Esophagus mucosa (tissue), 1 donor: ENCODE results near the gene SERHL2. TPM values are rescaled to one million over a fixed set of nuclear protein-coding genes. Genes with fewer than 3 reads are reported as not detected.
"Not testable (repeated sequence)": the region's sequence is repeated elsewhere in the genome, so short reads cannot be mapped to it uniquely, and the experiment has no call there.

Source experiments
- ATAC-seq: fragments of 200-7000 bp; cut with Tn5 transposase; one replicate; pipeline ENCODE4 v1.9.1; 2020
- total RNA-seq: library from RNA; stranded (reverse); gene quantifications from one replicate; pipeline ENCODE4 v1.2.4, GENCODE V29; 2023
- donor health status: DM: yes; HTN: yes; CAD: no.

Gene SERHL2
- total RNA-seq, 1 donor from 2014 or later, result 2.8 TPM

GRCh38 chr22:42575996-42576574 is 22.3 kb downstream of the SERHL2 start:
- peak; percentile 3 for ATAC-seq

DNA sequence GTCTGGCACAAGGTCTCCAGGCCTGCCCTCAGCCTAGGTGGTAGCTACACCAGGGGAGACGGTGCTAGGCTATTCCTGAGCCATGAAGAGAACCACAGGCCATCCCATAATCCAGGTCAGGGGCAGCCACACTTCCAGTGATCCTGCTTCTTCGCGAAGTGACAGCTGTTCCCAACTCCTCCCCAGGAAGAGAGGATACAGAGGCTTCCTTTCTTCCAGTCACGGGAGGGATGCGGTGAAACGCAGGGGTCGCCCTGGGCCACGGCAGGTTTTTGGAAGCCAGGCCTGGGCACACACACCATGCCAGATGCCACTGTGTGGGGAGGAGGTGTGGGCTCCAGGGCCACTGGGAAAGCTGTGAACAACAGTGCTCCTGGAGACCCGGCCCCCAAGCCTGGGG is 23.4 kb downstream of the SERHL2 start:
- ATAC-seq, result not testable (repeated sequence)

DNA sequence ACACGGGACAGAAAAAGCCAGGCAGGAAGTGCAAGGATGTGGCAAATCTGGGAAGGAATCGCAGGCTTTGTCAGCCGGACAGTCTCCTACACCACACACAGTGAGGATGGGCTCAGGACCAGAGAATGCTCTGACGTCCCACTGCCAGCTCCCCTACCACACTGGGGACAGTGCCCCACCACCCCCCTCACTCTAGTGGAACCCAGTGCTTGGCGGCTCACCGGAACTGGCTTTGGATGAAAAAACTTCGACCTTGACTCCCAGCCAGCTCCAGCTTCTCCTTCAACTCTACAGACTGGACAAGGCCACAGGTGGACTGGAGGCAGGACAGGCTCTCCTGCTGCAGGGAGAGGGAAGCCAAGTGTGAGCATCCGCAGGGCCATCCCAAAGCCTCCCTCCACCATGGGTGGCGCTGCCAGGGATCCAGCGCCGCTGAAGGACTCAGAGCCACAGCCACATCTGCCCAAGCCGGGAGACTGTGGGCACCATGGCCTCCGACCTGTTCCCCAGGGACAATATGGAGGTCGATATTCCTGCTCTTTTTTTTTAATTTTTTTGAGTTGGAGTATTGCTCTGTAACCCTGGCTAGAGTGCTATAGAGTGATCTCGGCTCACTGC is 24.0 kb downstream of the SERHL2 start:
- ATAC-seq, result no peak

DNA sequence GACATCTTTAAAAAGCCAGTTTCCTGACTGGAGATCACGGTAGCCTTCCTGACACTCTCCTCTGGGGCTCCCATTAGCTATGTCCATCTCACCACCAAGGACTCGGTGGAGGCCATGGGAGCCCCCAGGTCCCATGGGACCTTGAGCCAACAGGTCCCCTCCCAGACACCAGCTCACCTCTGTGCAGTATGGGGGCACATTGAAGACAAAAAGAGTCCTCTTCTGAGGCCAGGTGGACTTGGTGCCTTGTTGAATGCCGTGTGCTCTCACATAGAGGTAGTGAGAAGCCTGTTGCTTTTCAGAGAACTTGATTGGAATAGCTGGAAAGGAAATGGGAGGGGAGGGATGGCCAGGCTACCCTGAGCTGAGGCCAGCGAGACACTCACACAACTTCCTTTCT is 26.3 kb downstream of the SERHL2 start:
- ATAC-seq, result not testable (repeated sequence)

GRCh38 chr22:42581194-42581761 is 27.5 kb downstream of the SERHL2 start:
- peak; percentile 68 for ATAC-seq

- ATAC-seq, result peak; percentile 76
These were observed 28.3 kb downstream of the SERHL2 start for GRCh38 chr22:42581762-42582716.

GRCh38 chr22:42582987-42583386 is 29.2 kb downstream of the SERHL2 start:
- ATAC-seq, result no peak

DNA sequence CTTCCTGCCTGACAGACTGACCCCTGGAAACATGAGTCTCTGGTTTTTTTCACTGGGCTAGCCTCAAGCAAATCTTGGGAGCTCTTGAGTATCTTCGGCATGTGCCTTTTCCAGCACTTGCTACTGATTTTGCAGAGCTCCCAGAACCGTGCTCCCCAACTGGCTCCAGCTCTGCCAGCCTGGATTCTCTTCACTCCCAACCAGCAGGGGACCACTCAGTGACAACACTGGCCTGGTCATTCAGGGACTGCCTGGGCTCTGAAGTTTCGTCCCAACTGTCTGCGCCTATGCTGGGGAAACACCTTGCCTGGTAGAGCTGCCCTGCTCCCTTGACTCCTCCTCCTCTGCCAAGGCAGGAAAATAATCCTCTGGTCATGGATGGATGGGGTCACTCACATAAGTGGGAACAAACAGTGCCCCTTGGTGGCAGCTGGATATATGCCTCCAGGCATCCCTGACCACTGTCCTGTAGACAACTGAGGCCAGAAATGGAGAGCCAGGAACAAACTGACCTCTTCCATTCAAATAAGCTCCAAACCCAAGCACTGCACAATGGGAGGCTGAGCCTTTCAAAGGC is 30.7 kb downstream of the SERHL2 start:
- ATAC-seq, result no peak

DNA sequence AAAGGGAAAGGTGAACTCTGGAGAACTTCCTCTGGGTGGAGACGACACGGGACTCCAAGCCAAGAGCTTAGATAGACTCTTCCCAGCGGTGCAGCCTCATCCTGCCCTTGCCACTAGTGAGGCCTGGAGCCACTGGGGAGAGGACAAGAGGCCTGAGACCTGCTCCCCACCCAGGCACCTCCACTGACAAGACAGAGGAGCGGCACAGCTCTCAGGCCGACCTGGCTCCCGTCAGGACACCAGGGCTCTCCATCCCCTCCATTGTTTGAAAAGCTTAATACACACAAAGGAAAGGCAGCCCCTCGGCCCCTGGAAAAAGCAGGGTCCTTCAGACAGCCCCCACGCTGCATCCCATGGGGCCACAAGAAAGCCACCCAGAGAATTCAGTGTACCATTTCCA is 31.3 kb downstream of the SERHL2 start:
- ATAC-seq, result no peak

DNA sequence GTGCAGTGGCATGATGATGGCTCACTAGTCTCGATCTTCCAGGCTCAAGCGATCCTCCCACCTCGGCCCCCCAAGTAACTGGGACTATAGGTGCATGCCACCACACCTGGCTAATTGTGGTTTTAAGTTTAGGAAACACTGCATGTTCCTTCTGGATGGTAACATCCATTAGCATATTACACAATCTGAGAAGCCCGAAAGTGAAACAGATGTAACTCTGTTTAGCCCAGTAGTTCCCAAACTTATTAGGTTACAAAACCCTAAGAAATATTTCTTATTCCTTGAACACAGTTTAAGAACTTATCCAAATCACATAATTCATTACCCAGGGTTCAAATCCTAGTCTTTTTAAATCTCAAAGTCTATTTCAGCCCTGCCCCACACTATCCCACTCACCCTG is 32.6 kb downstream of the SERHL2 start:
- no peak for ATAC-seq

DNA sequence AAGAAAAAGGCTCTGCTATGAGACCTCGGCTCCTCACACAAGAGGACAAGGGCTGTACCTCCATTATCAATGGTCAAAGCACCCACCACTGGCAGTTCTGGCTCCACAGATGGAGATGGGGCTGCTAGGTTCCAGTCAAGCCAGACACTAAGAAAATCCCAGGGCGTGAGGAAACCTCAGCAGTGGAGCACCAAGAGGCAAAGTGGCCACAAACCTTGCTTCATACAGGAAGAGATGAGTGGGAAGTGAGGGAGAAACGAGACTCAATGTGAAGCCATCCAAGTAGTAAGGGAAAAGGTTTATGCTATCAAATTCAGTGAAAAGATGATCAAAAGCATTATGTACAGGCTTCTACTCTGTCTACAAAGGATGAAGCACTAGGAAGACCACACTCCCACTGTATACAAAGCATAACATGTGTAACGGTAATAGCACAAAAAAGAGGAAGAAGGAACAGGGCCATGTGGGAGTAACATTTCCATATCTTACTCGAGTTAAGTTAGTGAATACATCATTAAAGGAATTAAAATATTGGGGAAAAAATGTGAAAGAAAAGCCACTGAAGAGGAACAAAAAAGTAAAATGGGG is 33.9 kb downstream of the SERHL2 start:
- no peak for ATAC-seq

GRCh38 chr22:42591987-42592386 is 38.2 kb downstream of the SERHL2 start:
- ATAC-seq, result peak; percentile 15

- ATAC-seq, result no peak
These were observed 41.7 kb downstream of the SERHL2 start for GRCh38 chr22:42595434-42595833.

- ATAC-seq, result no peak
These were observed 42.6 kb downstream of the SERHL2 start for GRCh38 chr22:42596336-42596735.

DNA sequence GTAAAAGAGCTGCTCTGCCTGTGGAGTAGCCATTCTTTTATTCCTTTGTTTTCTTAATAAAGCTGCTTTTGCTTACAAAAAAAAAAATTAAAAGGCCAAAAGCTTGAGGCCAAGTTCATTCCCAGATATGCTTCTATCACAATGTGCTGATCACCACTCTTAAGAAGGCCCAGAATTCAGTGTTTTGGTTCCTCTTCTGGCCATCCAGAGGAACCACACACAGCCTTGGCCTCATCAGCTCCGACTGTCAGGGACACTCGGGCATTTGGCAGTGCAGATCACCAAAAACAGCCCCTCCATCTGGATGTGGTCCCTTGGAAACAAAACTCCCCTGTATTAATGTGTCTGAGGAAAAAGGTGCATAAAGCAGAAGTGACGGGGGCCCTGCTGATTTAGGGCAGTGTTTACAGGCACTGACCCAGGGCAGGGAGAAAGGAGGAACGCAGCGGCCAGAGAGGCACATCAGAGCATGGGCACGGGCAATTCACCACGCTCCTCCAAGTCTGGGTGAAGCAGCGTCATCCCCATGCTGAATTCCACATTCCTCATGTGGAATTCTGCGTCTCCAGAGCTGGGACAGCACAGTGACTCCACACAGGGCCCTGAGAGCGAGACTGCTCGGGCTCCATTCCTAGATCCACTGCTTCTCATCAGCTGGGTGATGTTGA is 43.2 kb downstream of the SERHL2 start:
- no peak for ATAC-seq

GRCh38 chr22:42601879-42602465 is 48.2 kb downstream of the SERHL2 start:
- ATAC-seq, result no peak

DNA sequence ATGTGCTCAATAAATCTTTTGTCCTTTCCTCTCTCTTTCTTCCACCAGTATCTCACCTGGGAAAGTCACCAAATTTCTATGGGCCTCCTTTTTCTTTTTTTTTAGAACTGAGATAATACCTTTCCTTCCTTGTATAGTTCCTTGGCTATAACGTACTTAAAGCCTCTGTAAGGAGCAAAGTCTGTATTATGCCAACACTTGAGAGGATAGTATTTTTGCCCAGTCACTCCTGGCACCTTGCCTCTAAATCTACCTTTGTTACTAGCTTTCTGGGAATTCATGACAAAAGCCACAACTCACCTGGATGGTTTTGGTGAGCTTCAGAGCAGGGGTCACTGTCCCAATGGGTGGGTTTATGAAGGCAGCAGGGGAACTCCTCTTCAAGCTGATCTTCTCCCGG is 48.7 kb downstream of the SERHL2 start:
- ATAC-seq, result no peak

GRCh38 chr22:42603427-42603826 is 49.7 kb downstream of the SERHL2 start:
- ATAC-seq, result no peak

DNA sequence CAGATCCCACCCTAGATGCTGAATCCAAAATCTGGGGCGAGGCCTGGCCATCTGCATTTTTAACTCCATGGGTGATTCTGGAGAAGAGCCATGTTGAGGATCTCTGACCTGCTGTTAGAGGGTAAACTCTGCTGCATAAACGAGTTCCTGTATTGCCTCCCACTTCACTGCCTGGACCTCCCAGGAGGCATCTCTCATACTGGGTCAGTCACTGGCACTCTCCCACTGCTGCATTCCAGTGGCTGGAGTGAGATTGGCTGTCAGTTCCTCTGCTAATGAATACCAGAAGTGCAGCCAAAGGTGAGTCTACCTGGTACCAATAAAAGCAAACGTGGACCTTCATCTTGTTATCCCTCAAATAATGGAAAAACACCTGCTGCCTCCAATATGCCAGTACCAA is 50.6 kb downstream of the SERHL2 start:
- no peak for ATAC-seq

GRCh38 chr22:42607641-42608040 is 53.9 kb downstream of the SERHL2 start:
- ATAC-seq, result not testable (repeated sequence)

DNA sequence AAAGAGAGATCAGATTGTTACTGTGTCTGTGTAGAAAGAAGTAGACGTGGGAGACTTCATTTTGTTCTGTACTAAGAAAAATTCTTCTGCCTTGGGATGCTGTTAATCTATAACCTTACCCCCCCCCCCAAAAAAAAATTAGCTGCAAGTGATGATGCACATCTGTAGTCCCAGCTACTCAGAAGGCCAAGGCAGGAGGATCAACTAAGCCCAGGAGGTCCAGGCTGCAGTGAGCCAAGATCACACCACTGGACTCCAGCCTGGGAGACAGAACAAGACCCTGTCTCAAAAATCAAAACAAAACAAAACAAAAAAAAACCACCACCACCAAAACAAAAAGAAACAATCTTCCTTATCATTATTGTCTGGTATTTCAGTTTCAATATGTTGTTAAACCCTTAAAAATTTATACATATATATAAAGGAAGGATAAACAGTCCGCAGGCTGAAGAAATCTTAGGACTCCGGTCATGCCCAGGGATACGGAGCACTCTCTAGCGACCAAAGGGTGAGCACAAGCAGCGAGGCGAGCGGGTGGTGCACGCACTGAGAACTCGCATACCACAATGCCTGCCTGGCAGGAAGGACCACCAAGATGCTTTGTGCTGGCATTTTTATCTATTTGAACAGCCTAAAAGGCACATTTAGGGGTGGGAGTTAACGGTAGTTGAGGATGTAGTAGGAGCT is 54.5 kb downstream of the SERHL2 start:
- ATAC-seq, result no peak
